GM06990 (cell line): Measurements from ENCODE around the gene CAPN2.

ENCODE experiments used
- DNase-seq: peaks from one replicate; pipeline ENCODE4 v3.0.0-alpha.2; 2011; ENCODE audit not compliant: insufficient read length; ENCODE audit errors: extremely low read depth
- H3K27me3 ChIP-seq: replicated peaks from 2 replicates; pipeline ENCODE4 v1.6.0; 2011; ENCODE audit warnings: low read length; ENCODE audit not compliant: control insufficient read depth, insufficient read depth
- H3K36me3 ChIP-seq: 2 replicates; pipeline ENCODE4 v1.5.1; 2011; ENCODE audit warnings: low read length; ENCODE audit not compliant: control insufficient read depth, insufficient read depth
- H3K4me3 ChIP-seq: replicated peaks from 2 replicates; pipeline ENCODE4 v1.5.1; 2011; ENCODE audit warnings: low read depth, mild to moderate bottlenecking, control low read depth, low read length
- CTCF ChIP-seq: IDR thresholded peaks from 2 replicates; pipeline ENCODE4 v1.5.1; 2011; ENCODE audit warnings: low read length, control low read depth, mild to moderate bottlenecking, inconsistent platforms; ENCODE audit not compliant: insufficient read depth, poor library complexity, severe bottlenecking

The CAPN2 gene

GRCh38 chr1:223695941-223696340, 16.4 kb upstream of the CAPN2 start:
- DNase-seq = no peak
- no peak for TF ChIP-seq CTCF
- Histone ChIP-seq H3K27me3 (no peaks in the 10 kb centered on the region), H3K36me3 (no peaks in the 10 kb centered on the region), H3K4me3 (no peak overlapping the region)

GRCh38 chr1:223700388-223700918, 11.9 kb upstream of the CAPN2 start:
- Histone ChIP-seq H3K27me3 (no peaks in the 10 kb centered on the region), H3K4me3 (no peak overlapping the region), H3K36me3 (no peaks in the 10 kb centered on the region)
- no peak for DNase-seq
- no peak for TF ChIP-seq CTCF

- no peaks in the 10 kb centered on the region for H3K36me3 ChIP-seq
- H3K4me3 ChIP-seq = no peak overlapping the region
- no peak for DNase-seq
- TF ChIP-seq CTCF = no peak
- H3K27me3 ChIP-seq = no peaks in the 10 kb centered on the region
These were observed 11.2 kb upstream of the CAPN2 start for GRCh38 chr1:223700942-223701637.

GRCh38 chr1:223702735-223703667, 9.3 kb upstream of the CAPN2 start:
- Histone ChIP-seq H3K27me3 (no peaks in the 10 kb centered on the region), H3K4me3 (no peak overlapping the region), H3K36me3 (no peaks in the 10 kb centered on the region)
- no peak for DNase-seq
- TF ChIP-seq CTCF = no peak

GRCh38 chr1:223703668-223704013, 8.7 kb upstream of the CAPN2 start:
- H3K27me3 ChIP-seq = no peaks in the 10 kb centered on the region
- TF ChIP-seq CTCF = no peak
- H3K36me3 ChIP-seq = no peaks in the 10 kb centered on the region
- H3K4me3 ChIP-seq = no peak overlapping the region
- DNase-seq = no peak
